ENCODE data around the gene TFR2. TPM values are rescaled to one million over a fixed set of nuclear protein-coding genes. Genes with fewer than 3 reads are reported as not detected.

The TFR2 gene
- total and polyA plus RNA-seq, 2 of the 13 experiments (the other 11 are each of a cell fraction or from before 2014, with no cell fraction given) = 36.9 to 64.2 TPM

GRCh38 chr7:100611983-100612729 is 29.2 kb downstream of the TFR2 start, which contains the start of gene MOSPD3 (continued):
- TF ChIP-seq IRF1 (CRISPR knock-in tag; IDR thresholded peaks at IDR 0.05; ENCODE audit: low read depth) (no peak), ISX (CRISPR knock-in tag; conservative IDR thresholded peaks at IDR 0.05) (no peak; the same call in 1 of the 2 replicates), KLF11 (CRISPR knock-in tag; IDR thresholded peaks at IDR 0.05) (peak; percentile 17; the same call in 1 of the 2 replicates), ZNF577 (CRISPR knock-in tag; IDR thresholded peaks at IDR 0.05; ENCODE audit: borderline replicate concordance, low read depth) (no peak), ZNF12 (CRISPR knock-in tag; IDR thresholded peaks at IDR 0.05) (no peak), MAFK (conservative IDR thresholded peaks at IDR 0.05 in 1 of 2, IDR thresholded peaks at IDR 0.05 in 1 of 2; ENCODE audit: low read length in 2 of 2) (no peak), SP5 (CRISPR knock-in tag; IDR thresholded peaks at IDR 0.05; ENCODE audit: borderline replicate concordance, low read depth) (no peak; the same call in 1 of the 2 replicates), BRF2 (CRISPR knock-in tag; IDR thresholded peaks at IDR 0.05) (no peak), MYC (CRISPR knock-in tag; IDR thresholded peaks at IDR 0.05; ENCODE audit: borderline replicate concordance) (no peak; the same call in 1 of the 2 replicates), ASH2L (IDR thresholded peaks at IDR 0.05; ENCODE audit: insufficient read length, low read depth, low read length) (peak; percentile 68), ATF7-NPFF (CRISPR knock-in tag; IDR thresholded peaks at IDR 0.05; ENCODE audit: low read depth) (no peak), ZNF280D (CRISPR knock-in tag; IDR thresholded peaks at IDR 0.05) (no peak), DMTF1 (CRISPR knock-in tag; IDR thresholded peaks at IDR 0.05) (no peak), NCOA5 (CRISPR knock-in tag; IDR thresholded peaks at IDR 0.05) (no peak), SNAI1 (CRISPR knock-in tag; IDR thresholded peaks at IDR 0.05; ENCODE audit: borderline replicate concordance) (no peak), ZNF891 (CRISPR knock-in tag; IDR thresholded peaks at IDR 0.05) (no peak; the same call in 1 of the 2 replicates), ZNF382 (CRISPR knock-in tag; IDR thresholded peaks at IDR 0.05; ENCODE audit: borderline replicate concordance) (no peak), DNMT3B (CRISPR knock-in tag; conservative IDR thresholded peaks at IDR 0.05) (no peak), FOXP1 (IDR thresholded peaks at IDR 0.05) (no peak), FOXP1 (CRISPR knock-in tag; IDR thresholded peaks at IDR 0.05) (no peak), TEF (CRISPR knock-in tag; IDR thresholded peaks at IDR 0.05) (0 out of 2 replicates have a peak, but pooled peaks have one; percentile 49), ZFP36L1 (CRISPR knock-in tag; IDR thresholded peaks at IDR 0.05) (no peak), GATAD2A (CRISPR knock-in tag; IDR thresholded peaks at IDR 0.05) (no peak)
